CD8-positive, alpha-beta memory T cell (primary cell): Measurements from ENCODE around the gene MAP2K5. TPM values are rescaled to one million over a fixed set of nuclear protein-coding genes. Genes with fewer than 3 reads are reported as not detected.
A peak's percentile ranks its signal among the peaks of the same experiment; 100 is the strongest.

Source experiments
- CTCF ChIA-PET: fragments of 350-600 bp; sonication (Branson Sonifier 250); formaldehyde crosslinking; loops from one replicate; lab custom pipeline; 2021; ENCODE audit warnings: antibody characterized with exemption; lab: Charles Lee
- POLR2A ChIA-PET: fragments of 350-600 bp; sonication (Branson Sonifier 250); formaldehyde crosslinking; loops from one replicate; lab custom pipeline; 2021; ENCODE audit warnings: antibody characterized with exemption; lab: Charles Lee
- DNase-seq, 5 donors: peaks; one replicate each; pipeline versions ENCODE4 v3.0.0 to v3.0.0-alpha.2; 2020 to 2022; ENCODE audit warnings: mixed read lengths in 1 of 5
- H3K27ac ChIP-seq: one replicate; pipeline ENCODE4 v1.7.0; 2013; ENCODE audit warnings: low read depth, mild to moderate bottlenecking, low read length, moderate library complexity
- H3K27me3 ChIP-seq: 2 replicates; pipeline ENCODE4 v1.7.0; 2013; ENCODE audit warnings: low read length, mild to moderate bottlenecking; ENCODE audit not compliant: insufficient read depth, poor library complexity, severe bottlenecking
- H3K36me3 ChIP-seq: 2 replicates; pipeline ENCODE4 v1.7.0; 2013; ENCODE audit warnings: mild to moderate bottlenecking, low read length, moderate library complexity; ENCODE audit not compliant: insufficient read depth
- H3K4me1 ChIP-seq: 2 replicates; pipeline ENCODE4 v1.7.0; 2013; ENCODE audit warnings: mild to moderate bottlenecking, low read length, moderate library complexity; ENCODE audit not compliant: insufficient read depth
- H3K4me3 ChIP-seq: 2 replicates; pipeline ENCODE4 v1.7.0; 2013; ENCODE audit warnings: mild to moderate bottlenecking, low read length
- H3K9me3 ChIP-seq: 2 replicates; pipeline ENCODE4 v1.7.0; 2013; ENCODE audit warnings: mild to moderate bottlenecking, low read length
- H3K27ac Mint-ChIP-seq, 8 donors: one replicate each; pipeline ENCODE4 v1.8.0; 2020 to 2021; ENCODE audit warnings: mixed read lengths in 8 of 8, mild to moderate bottlenecking in 6 of 8, inconsistent platforms in 3 of 8, moderate library complexity in 3 of 8
- H3K27me3 Mint-ChIP-seq, 2 donors: one replicate each; pipeline ENCODE4 v1.8.0; 2020 to 2021; ENCODE audit warnings: mixed read lengths in 2 of 2, mild to moderate bottlenecking in 1 of 2, moderate library complexity in 1 of 2
- H3K36me3 Mint-ChIP-seq, 3 donors: one replicate each; pipeline ENCODE4 v1.8.0; 2020 to 2021; ENCODE audit warnings: mixed read lengths in 3 of 3, inconsistent platforms in 1 of 3, mild to moderate bottlenecking in 1 of 3
- H3K4me1 Mint-ChIP-seq, 3 donors: one replicate each; pipeline ENCODE4 v1.8.0; 2020 to 2021; ENCODE audit warnings: mixed read lengths in 3 of 3, inconsistent platforms in 1 of 3, mild to moderate bottlenecking in 1 of 3
- H3K4me3 Mint-ChIP-seq, 7 donors: one replicate each; pipeline ENCODE4 v1.8.0; 2020 to 2021; ENCODE audit warnings: mixed read lengths in 7 of 7, mild to moderate bottlenecking in 6 of 7, moderate library complexity in 4 of 7, inconsistent platforms in 2 of 7
- H3K9me3 Mint-ChIP-seq, 5 donors: one replicate each; pipeline ENCODE4 v1.8.0; 2020 to 2022; ENCODE audit warnings: mixed read lengths in 5 of 5, mild to moderate bottlenecking in 3 of 5, moderate library complexity in 2 of 5, inconsistent platforms in 1 of 5
- polyA plus RNA-seq: library from polyadenylated mRNA; unstranded; fragments of 300-500 nt; fragmentation: Illumina TruSeq; gene quantifications from one replicate; pipeline ENCODE4 v1.2.3, GENCODE V29; 2021
- total RNA-seq, 2 experiments: library from RNA; stranded (reverse); gene quantifications; one replicate each; pipeline ENCODE4 v1.2.3, GENCODE V29; 2021

MAP2K5 gene
- total and polyA plus RNA-seq, 3 experiments from 2014 or later: 20.0 to 21.4 (median 20.1) TPM

- H3K4me3 Mint-ChIP-seq: no peak overlapping the region
- H3K36me3 Mint-ChIP-seq: no peaks in the 10 kb centered on the region
- H3K27ac Mint-ChIP-seq: no peak overlapping the region
- no peaks in the 10 kb centered on the region for H3K9me3 ChIP-seq
- H3K27me3 ChIP-seq: peaks cover 50% of the 10 kb centered on the region
- H3K4me1 ChIP-seq: peaks cover 29% of the 10 kb centered on the region
- CTCF ChIA-PET: interaction anchor here (1.4 kb wide), 1 partner anchor 9 kb away, joined by 6 read pairs; no protein-coding TSS in a partner anchor
- H3K9me3 Mint-ChIP-seq: peaks cover 0 to 2% (median 0%) of the 10 kb centered on the region in 5 donors
- POLR2A ChIA-PET: no interaction called here
- no peak overlapping the region for H3K4me3 ChIP-seq
- peaks cover 29 to 67% (median 45%) of the 10 kb centered on the region in 3 donors for H3K4me1 Mint-ChIP-seq
- no peak for DNase-seq
- peaks cover 57 to 74% of the 10 kb centered on the region in 2 donors for H3K27me3 Mint-ChIP-seq
- H3K36me3 ChIP-seq: no peaks in the 10 kb centered on the region
- H3K27ac ChIP-seq: no peak overlapping the region
Measured at GRCh38 chr15:67827562-67828277, 285.2 kb downstream of the MAP2K5 start.

- peaks cover 0 to 2% (median 0%) of the 10 kb centered on the region in 5 donors for H3K9me3 Mint-ChIP-seq
- peaks cover 62 to 78% of the 10 kb centered on the region in 2 donors for H3K27me3 Mint-ChIP-seq
- no peak overlapping the region for H3K27ac ChIP-seq
- no peaks in the 10 kb centered on the region for H3K36me3 ChIP-seq
- peak overlapping the region in 1 of 8 donors; percentile 67 for H3K27ac Mint-ChIP-seq
- H3K36me3 Mint-ChIP-seq: no peaks in the 10 kb centered on the region
- H3K4me1 Mint-ChIP-seq: peaks cover 35 to 71% (median 50%) of the 10 kb centered on the region in 3 donors
- no peak overlapping the region for H3K4me3 ChIP-seq
- H3K27me3 ChIP-seq: peaks cover 55% of the 10 kb centered on the region
- CTCF ChIA-PET: interaction anchor here (1.4 kb wide), 1 partner anchor 8 kb away, joined by 6 read pairs; no protein-coding TSS in a partner anchor
- H3K4me3 Mint-ChIP-seq: peak overlapping the region; percentile 25 to 65 (median 57)
- peaks cover 36% of the 10 kb centered on the region for H3K4me1 ChIP-seq
- no peak for DNase-seq
- no peaks in the 10 kb centered on the region for H3K9me3 ChIP-seq
- POLR2A ChIA-PET: no interaction called here
Measured at GRCh38 chr15:67828278-67828968, 285.9 kb downstream of the MAP2K5 start.

- peak overlapping the region in 2 of 8 donors; percentile 49 to 58 for H3K27ac Mint-ChIP-seq
- H3K4me1 Mint-ChIP-seq: peaks cover 34 to 71% (median 48%) of the 10 kb centered on the region in 3 donors
- no peaks in the 10 kb centered on the region for H3K9me3 ChIP-seq
- peak overlapping the region; percentile 39 to 82 (median 54) for H3K4me3 Mint-ChIP-seq
- peaks cover 56% of the 10 kb centered on the region for H3K27me3 ChIP-seq
- peaks cover 60 to 78% of the 10 kb centered on the region in 2 donors for H3K27me3 Mint-ChIP-seq
- peaks cover 0 to 2% (median 0%) of the 10 kb centered on the region in 5 donors for H3K9me3 Mint-ChIP-seq
- DNase-seq: no peak
- POLR2A ChIA-PET: interaction anchor here (0.5 to 1.0 kb wide), 2 partner anchors 287 to 1512 kb away, joined by 3 read pairs; partner anchors contain the start of gene MAP2K5
- H3K4me1 ChIP-seq: peaks cover 36% of the 10 kb centered on the region
- no peak overlapping the region for H3K4me3 ChIP-seq
- H3K36me3 ChIP-seq: no peaks in the 10 kb centered on the region
- H3K27ac ChIP-seq: no peak overlapping the region
- CTCF ChIA-PET: no interaction called here
- H3K36me3 Mint-ChIP-seq: no peaks in the 10 kb centered on the region
Measured at GRCh38 chr15:67828969-67829646, 286.6 kb downstream of the MAP2K5 start.

GRCh38 chr15:67829647-67830504 is 287.4 kb downstream of the MAP2K5 start:
- H3K4me3 ChIP-seq: no peak overlapping the region
- ChIA-PET POLR2A (interaction anchor here (0.5 to 1.0 kb wide), 2 partner anchors 287 to 1513 kb away, joined by 3 read pairs; partner anchors contain the start of gene MAP2K5), CTCF (no interaction called here)
- H3K4me3 Mint-ChIP-seq: peak overlapping the region; percentile 15 to 81 (median 47)
- H3K9me3 ChIP-seq: no peaks in the 10 kb centered on the region
- H3K36me3 Mint-ChIP-seq: no peaks in the 10 kb centered on the region
- peaks cover 61 to 76% of the 10 kb centered on the region in 2 donors for H3K27me3 Mint-ChIP-seq
- peaks cover 0 to 2% (median 0%) of the 10 kb centered on the region in 5 donors for H3K9me3 Mint-ChIP-seq
- H3K4me1 ChIP-seq: peaks cover 30% of the 10 kb centered on the region
- H3K27me3 ChIP-seq: peaks cover 53% of the 10 kb centered on the region
- H3K4me1 Mint-ChIP-seq: peaks cover 34 to 69% (median 52%) of the 10 kb centered on the region in 3 donors
- no peaks in the 10 kb centered on the region for H3K36me3 ChIP-seq
- H3K27ac Mint-ChIP-seq: peak overlapping the region in 2 of 8 donors; percentile 58 to 61
- no peak for DNase-seq
- no peak overlapping the region for H3K27ac ChIP-seq

- H3K4me3 ChIP-seq: no peak overlapping the region
- peaks cover 61% of the 10 kb centered on the region for H3K27me3 ChIP-seq
- CTCF ChIA-PET: no interaction called here
Measured at GRCh38 chr15:67831363-67831762, 288.9 kb downstream of the MAP2K5 start.

GRCh38 chr15:67832031-67832551 is 289.6 kb downstream of the MAP2K5 start:
- Mint-ChIP-seq H3K36me3 (no peaks in the 10 kb centered on the region), H3K27me3 (peaks cover 62 to 74% of the 10 kb centered on the region in 2 donors), H3K4me1 (peaks cover 42 to 70% (median 62%) of the 10 kb centered on the region in 3 donors), H3K4me3 (peak overlapping the region in 2 of 7 donors; percentile 35 to 61), H3K27ac (no peak overlapping the region), H3K9me3 (no peaks in the 10 kb centered on the region)
- no peaks in the 10 kb centered on the region for H3K9me3 ChIP-seq
- POLR2A ChIA-PET: interaction anchor here (0.6 kb wide), 1 partner anchor 814 kb away, joined by 6 read pairs; no protein-coding TSS in a partner anchor
- H3K4me3 ChIP-seq: no peak overlapping the region
- CTCF ChIA-PET: interaction anchor here (1.4 to 1.9 kb wide), 2 partner anchors 49 to 375 kb away, joined by 4 to 5 read pairs; no protein-coding TSS in a partner anchor
- peaks cover 41% of the 10 kb centered on the region for H3K4me1 ChIP-seq
- DNase-seq: no peak
- H3K27me3 ChIP-seq: peaks cover 60% of the 10 kb centered on the region
- no peak overlapping the region for H3K27ac ChIP-seq
- no peaks in the 10 kb centered on the region for H3K36me3 ChIP-seq

More at GRCh38 chr15:67831363-67831762, 288.9 kb downstream of the MAP2K5 start:
- H3K27ac ChIP-seq: no peak overlapping the region
- Mint-ChIP-seq H3K27me3 (peaks cover 63 to 76% of the 10 kb centered on the region in 2 donors), H3K36me3 (no peaks in the 10 kb centered on the region), H3K9me3 (peaks cover 0 to under 1% (median 0%) of the 10 kb centered on the region in 5 donors), H3K4me1 (peaks cover 41 to 69% (median 61%) of the 10 kb centered on the region in 3 donors), H3K4me3 (peak overlapping the region in 1 of 7 donors; percentile 64), H3K27ac (peak overlapping the region in 1 of 8 donors; percentile 30)
- H3K9me3 ChIP-seq: no peaks in the 10 kb centered on the region
- H3K4me1 ChIP-seq: peaks cover 41% of the 10 kb centered on the region
- POLR2A ChIA-PET: interaction anchor here (0.6 kb wide), 1 partner anchor 813 kb away, joined by 6 read pairs; no protein-coding TSS in a partner anchor
- no peak for DNase-seq
- H3K36me3 ChIP-seq: no peaks in the 10 kb centered on the region
